HG03558 (cell line): ENCODE measurements around the gene HES5.

ENCODE experiments used
- ATAC-seq: cut with Tn5 transposase; IDR thresholded peaks from one replicate; pipeline ENCODE4 v1.9.1; 2021; ENCODE audit warnings: moderate number of reproducible peaks; ENCODE audit not compliant: unreplicated experiment; ENCODE audit errors: extremely low read depth

HES5 gene

GRCh38 chr1:2534687-2535441 is 4.8 kb upstream of the HES5 start:
- no peak for ATAC-seq

- no peak for ATAC-seq
Observed at GRCh38 chr1:2534315-2534686, 4.2 kb upstream of the HES5 start.

GRCh38 chr1:2533365-2533764 is 3.3 kb upstream of the HES5 start:
- no peak for ATAC-seq

- ATAC-seq, result no peak
Observed at GRCh38 chr1:2532485-2533160, 2.6 kb upstream of the HES5 start.

- ATAC-seq, result no peak
Observed at GRCh38 chr1:2530513-2531361, 674 bp upstream of the HES5 start.

- ATAC-seq, result no peak
Observed at GRCh38 chr1:2528966-2529783, 888 bp downstream of the HES5 start.

DNA sequence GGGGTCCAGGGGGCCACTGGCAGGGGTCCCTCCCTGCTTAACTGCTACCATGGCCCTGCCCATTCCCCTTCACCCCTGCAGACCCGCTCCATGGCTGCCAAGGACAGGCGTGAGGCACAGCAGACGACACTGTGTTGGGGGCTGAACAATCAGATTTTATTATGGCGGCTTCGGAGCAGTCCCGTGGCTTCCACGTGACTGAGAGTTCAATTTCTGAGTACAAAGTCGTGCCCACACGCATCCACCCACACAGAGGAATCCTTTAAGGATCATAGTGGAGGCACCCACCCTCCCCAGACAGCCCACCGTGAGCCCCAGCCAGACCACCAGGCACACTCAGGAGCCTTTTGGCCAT is 1.5 kb downstream of the HES5 start:
- ATAC-seq, result no peak

DNA sequence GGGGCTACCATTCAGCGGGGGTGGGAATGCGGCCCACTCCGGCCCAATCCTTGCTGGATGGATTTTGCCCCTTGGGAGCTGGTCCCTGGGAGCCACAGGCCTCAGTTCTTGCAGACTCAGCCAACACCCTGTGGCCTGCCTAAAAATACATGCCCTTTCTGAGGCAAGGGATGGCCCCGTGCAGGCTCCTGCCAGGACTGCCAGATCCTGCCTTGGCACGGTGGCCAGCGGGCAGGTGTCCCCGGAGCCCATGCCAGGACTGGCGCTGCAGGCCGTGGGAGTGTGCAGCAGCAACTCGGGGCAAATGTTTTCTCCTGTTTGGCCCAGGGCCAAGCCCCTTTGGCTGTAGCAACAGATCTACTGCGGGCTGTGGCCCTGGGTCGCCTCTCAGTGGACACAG is 2.0 kb downstream of the HES5 start:
- no peak for ATAC-seq

DNA sequence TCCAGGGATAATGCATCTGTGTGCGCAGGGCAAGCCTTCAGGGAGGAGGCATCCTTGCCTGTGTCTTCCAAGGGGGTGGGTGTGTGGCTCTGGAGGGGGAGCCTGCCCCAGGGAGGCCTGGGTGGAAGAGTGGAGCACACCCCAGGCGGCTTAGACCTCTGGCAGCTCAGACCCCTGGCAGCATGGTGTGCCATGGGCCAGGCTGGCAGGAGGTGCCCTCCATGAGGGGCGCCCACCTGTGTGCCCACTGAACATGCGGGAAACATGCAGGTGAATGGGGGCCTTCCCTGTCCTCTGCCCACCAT is 2.6 kb downstream of the HES5 start:
- no peak for ATAC-seq

DNA sequence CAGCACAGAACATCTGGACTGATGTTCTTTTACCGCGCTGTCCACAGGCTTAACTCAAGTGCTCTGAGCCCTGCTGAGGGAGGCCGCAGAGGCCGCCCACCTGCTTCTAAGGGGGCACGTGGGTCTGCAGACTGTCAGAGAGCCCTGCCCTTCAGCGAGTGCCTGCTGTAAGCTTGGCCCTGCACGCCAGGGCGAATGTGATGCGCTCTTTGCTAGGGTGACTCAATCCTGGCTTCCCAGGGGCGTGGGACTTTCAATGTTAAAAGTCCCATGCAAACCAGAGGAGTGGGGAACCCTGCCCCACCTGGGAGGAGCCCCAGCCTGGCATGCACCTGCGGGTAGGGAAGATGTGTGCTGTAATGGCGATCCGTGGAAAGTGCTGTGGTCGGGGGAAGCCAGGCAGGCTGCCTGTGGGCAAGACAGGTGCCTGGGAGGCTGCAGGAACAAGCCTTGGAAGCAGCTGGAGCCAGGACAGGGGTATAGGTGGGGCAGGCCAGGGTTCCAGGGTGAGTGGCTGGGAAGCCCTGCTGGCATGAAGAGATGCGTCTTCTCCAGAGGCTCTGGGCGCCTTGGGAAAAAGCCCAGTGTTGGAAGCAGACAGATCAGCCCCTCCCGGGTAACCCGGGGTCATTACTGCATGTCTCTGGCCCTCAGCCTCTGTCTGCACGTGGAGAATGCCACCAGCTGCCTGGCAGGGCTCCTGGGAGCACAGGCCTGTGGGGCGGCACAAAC is 3.1 kb downstream of the HES5 start:
- ATAC-seq, result no peak

- peak; percentile 38 for ATAC-seq
Observed at GRCh38 chr1:2525920-2526823, 3.9 kb downstream of the HES5 start, which contains the start of gene PANK4. TSS of gene PANK4 (minus strand) at chr1:2526596. CDS start at chr1:2526587, 9 bp downstream.

- ATAC-seq, result no peak
Observed at GRCh38 chr1:2525572-2525919, 4.5 kb downstream of the HES5 start.

DNA sequence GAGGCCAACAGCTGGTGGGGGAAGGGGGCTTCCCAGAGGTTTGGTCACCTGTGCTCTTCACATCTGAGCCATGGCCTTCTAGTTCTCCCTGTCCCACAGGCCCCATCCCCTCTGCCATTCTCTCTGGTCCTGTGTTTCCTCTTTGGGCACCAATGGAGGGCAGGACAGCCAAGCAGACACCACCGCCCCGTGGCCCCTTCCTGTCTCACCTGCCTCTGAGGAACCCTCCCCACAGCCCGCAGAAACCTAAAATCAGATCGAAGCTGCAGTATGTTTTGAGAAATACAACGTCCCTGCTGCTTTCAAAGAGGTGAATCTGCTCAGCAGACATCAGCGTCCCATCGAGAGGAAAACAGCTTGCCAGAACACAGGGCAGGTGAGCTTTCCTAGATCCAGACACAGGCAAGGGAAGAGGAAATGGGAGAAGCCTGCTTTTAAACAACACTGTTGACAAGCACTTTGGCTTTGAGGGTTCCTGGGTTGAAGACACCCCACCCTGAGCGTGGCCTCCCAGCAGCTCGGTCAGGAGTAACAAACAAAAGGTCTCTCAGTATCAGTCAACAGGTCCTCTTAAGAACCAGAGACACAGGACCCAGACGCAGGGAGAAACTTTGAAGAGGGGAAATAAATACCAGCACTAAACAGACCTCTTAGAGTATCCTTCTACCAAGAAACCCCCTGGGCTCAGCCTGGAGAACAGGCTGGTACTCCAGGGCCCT is 6.0 kb downstream of the HES5 start:
- ATAC-seq, result no peak

GRCh38 chr1:2523191-2523890 is 6.7 kb downstream of the HES5 start:
- no peak for ATAC-seq

DNA sequence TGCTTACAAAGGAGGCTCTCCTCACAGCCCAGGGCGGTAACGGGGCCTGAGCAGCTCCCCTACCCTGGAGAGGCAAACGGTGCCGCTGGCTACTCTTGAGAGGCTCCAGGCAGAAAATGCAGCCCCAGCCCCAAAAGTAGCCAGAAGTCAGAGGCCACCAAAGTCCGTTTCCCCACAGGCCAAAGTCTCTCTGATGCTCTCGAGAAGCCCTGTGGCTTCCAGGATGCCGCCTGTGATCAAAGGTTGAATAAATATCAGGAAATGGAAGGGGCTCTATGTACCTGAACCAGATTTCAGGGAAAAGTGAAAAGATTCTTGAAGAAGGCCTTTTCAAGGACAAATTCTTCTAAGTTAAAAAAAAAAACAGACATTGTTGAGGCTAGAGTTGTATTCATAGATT is 7.8 kb downstream of the HES5 start:
- ATAC-seq, result no peak

GRCh38 chr1:2520806-2521205 is 9.3 kb downstream of the HES5 start:
- no peak for ATAC-seq

DNA sequence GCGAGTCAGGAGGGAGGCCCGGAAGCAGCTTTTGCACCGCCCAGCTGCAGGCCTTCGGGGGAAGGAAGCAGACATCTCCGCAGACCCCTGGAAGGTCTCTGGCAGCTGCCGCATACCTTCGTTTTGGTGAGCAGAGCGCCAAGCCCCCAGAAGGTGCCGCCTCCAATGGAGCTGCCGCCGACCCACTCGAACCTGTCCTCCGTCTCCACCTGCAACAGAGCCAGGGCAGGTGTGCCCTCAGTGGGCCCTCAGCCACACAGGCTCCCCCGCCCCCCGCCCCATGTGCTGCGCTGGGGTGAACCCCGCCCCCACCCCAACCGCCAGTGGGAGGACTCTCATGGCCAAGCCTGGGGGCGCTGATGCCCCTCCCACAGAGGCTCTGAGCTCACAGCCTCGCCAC is 9.9 kb downstream of the HES5 start:
- ATAC-seq, result no peak

DNA sequence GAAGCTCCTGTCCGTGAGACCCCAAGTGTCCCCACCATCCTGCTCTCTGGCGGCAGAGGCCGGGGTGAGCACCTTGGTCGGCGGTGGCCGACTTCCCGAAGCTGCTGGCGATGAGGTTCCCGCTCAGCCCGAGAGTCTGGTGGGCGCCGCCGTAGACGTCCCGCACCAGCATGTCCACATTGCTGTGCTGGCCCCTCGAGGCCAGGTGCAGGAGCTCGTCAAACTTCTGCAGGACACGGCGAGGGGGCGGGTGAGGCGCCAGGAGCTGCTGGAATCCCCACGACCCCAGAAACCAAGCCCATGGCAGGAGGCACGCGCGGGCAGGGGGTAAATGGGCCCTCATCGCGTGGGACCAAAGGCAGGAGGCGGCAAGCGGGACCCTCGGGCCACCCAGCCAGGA is 10.3 kb downstream of the HES5 start:
- ATAC-seq, result no peak
